ENCODE data around the gene HPS5. TPM values are rescaled to one million over a fixed set of nuclear protein-coding genes. Genes with fewer than 3 reads are reported as not detected.

Gene HPS5
- total and polyA plus RNA-seq, 2 of the 13 experiments (the other 11 are each of a cell fraction or from before 2014, with no cell fraction given), result 6.6 to 25.5 TPM

DNA sequence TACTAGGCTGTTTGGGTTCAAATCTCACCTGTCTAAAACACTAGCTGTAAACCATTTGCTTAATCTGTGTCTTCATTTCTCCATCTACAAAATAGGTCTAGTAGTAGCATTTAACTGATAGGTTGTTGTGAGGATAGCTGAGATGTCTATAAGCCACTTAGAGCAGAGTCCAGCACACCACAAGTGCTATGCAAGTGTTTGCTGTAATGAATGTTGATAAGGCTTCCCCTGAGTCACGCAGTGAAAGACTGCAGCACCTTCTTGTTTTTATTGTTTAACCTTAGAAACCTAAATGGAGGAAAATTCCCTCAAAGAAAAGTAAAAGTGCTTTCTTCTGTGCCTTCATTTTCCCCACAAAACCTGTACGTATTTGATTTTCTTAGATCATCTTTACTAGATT is 49.3 kb upstream of the HPS5 start:
- H3K9me3 ChIP-seq (ENCODE audit: low read length), result no peaks in the 10 kb centered on the region
- ChIA-PET POLR2A (interaction anchor here (0.6 to 0.9 kb wide), 2 partner anchors 12 to 23 kb away, joined by 3 read pairs; partner anchors contain the start of gene LDHA), CTCF (ENCODE audit: low intra/inter-chr PET ratio, low total read pairs) (no interaction called here)
- FAIRE-seq, result no peak
- H2AFZ ChIP-seq (ENCODE audit: low read length), result no peak overlapping the region
- peaks cover 12% of the 10 kb centered on the region; the same call in 1 of the 2 replicates for H3K4me1 ChIP-seq (ENCODE audit: insufficient read depth, low read length)
- no peaks in the 10 kb centered on the region for H4K20me1 ChIP-seq (ENCODE audit: insufficient read depth, low read length)
- no peak overlapping the region for H3K4me3 ChIP-seq (replicated peaks in 1 of 3; ENCODE audit: insufficient read depth in 1 of 3, low read depth in 2 of 3, low read length in 3 of 3)
- ATAC-seq, result no peak; the same call in 2 of the 3 replicates
- no peak overlapping the region for H3K27ac ChIP-seq (ENCODE audit: extremely low read length, insufficient read depth, low read length)
- no peaks in the 10 kb centered on the region for H3K79me2 ChIP-seq (ENCODE audit: insufficient read depth, low read length)
- intact Hi-C loops (cut with micrococcal nuclease; ENCODE audit: unreplicated experiment) (no loop called here), in situ Hi-C loops (cut with HindIII; ENCODE audit: extremely low pct_ligation_motif_present, low pct_unique_long_range_greater_than_20kb) (no loop called here)
- TF ChIP-seq ZBTB42 (CRISPR knock-in tag; IDR thresholded peaks at IDR 0.05) (no peak), ZNF263 (CRISPR knock-in tag; IDR thresholded peaks at IDR 0.05) (no peak), ZNF382 (CRISPR knock-in tag; IDR thresholded peaks at IDR 0.05; ENCODE audit: borderline replicate concordance) (no peak), ZNF543 (CRISPR knock-in tag; IDR thresholded peaks at IDR 0.05) (no peak), ZNF260 (CRISPR knock-in tag; IDR thresholded peaks at IDR 0.05; ENCODE audit: borderline replicate concordance, low read depth) (no peak), ZNF775 (CRISPR knock-in tag; IDR thresholded peaks at IDR 0.05; ENCODE audit: borderline replicate concordance) (no peak), ZNF225 (CRISPR knock-in tag; IDR thresholded peaks at IDR 0.05) (no peak), ZFP62 (CRISPR knock-in tag; IDR thresholded peaks at IDR 0.05) (no peak), TCF7 (IDR thresholded peaks at IDR 0.05; ENCODE audit: low read depth) (no peak), DNMT3B (CRISPR knock-in tag; conservative IDR thresholded peaks at IDR 0.05) (no peak), ZNF780A (CRISPR knock-in tag; IDR thresholded peaks at IDR 0.05) (no peak), STAT5B (CRISPR knock-in tag; IDR thresholded peaks at IDR 0.05) (no peak), RAD51 (IDR thresholded peaks at IDR 0.05; ENCODE audit: borderline replicate concordance) (no peak), ZNF552 (CRISPR knock-in tag; IDR thresholded peaks at IDR 0.05; ENCODE audit: borderline replicate concordance) (no peak)
- TF ChIP-seq, protein P1, sequence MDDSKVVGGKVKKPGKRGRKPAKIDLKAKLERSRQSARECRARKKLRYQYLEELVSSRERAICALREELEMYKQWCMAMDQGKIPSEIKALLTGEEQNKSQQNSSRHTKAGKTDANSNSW (CRISPR knock-in tag; IDR thresholded peaks at IDR 0.05; ENCODE audit: borderline replicate concordance), result no peak
- TF ChIP-seq, protein P2, sequence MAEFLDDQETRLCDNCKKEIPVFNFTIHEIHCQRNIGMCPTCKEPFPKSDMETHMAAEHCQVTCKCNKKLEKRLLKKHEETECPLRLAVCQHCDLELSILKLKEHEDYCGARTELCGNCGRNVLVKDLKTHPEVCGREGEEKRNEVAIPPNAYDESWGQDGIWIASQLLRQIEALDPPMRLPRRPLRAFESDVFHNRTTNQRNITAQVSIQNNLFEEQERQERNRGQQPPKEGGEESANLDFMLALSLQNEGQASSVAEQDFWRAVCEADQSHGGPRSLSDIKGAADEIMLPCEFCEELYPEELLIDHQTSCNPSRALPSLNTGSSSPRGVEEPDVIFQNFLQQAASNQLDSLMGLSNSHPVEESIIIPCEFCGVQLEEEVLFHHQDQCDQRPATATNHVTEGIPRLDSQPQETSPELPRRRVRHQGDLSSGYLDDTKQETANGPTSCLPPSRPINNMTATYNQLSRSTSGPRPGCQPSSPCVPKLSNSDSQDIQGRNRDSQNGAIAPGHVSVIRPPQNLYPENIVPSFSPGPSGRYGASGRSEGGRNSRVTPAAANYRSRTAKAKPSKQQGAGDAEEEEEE (CRISPR knock-in tag; IDR thresholded peaks at IDR 0.05; ENCODE audit: borderline replicate concordance), result no peak
- no peak overlapping the region for H3K4me2 ChIP-seq (ENCODE audit: low read depth, low read length)
- BruUV-seq (replicated peaks), result no TSS peak
- no peaks in the 10 kb centered on the region for H3K27me3 ChIP-seq (ENCODE audit: control insufficient read depth in 1 of 2, insufficient read depth in 2 of 2, low read length in 2 of 2)
- 96% methylated on average over 2 of the region's 2 CpGs for WGBS (ENCODE audit: low lambda C conversion rate)
- no peak for DNase-seq (ENCODE audit: low spot score)
- no peak overlapping the region for H3K9ac ChIP-seq (ENCODE audit: insufficient read depth, low read depth, low read length)
- H3K36me3 ChIP-seq (replicated peaks in 1 of 2; ENCODE audit: control insufficient read depth in 1 of 2, insufficient read depth in 2 of 2, low read length in 2 of 2), result peaks cover 0 to 5% of the 10 kb centered on the region in 2 experiments; a peak in 1 of 5 replicates
